B cell (primary cell): ENCODE results near the gene INKA2. TPM values are rescaled to one million over a fixed set of nuclear protein-coding genes. Genes with fewer than 3 reads are reported as not detected.

Experiments used
- ATAC-seq: fragments of 200-7000 bp; cut with Tn5 transposase; one replicate; pipeline ENCODE4 v1.10.0; 2021; ENCODE audit warnings: low read depth, mild to moderate bottlenecking, moderate number of reproducible peaks, moderate library complexity
- CTCF ChIA-PET: fragments of 350-600 bp; sonication (Branson Sonifier 250); formaldehyde crosslinking; loops from one replicate; lab custom pipeline; 2021; ENCODE audit warnings: antibody characterized with exemption, inconsistent platforms; lab: Charles Lee
- POLR2A ChIA-PET: fragments of 350-600 bp; sonication (Branson Sonifier 250); formaldehyde crosslinking; loops from one replicate; lab custom pipeline; 2021; ENCODE audit warnings: antibody characterized with exemption; lab: Charles Lee
- DNase-seq: peaks from one replicate; pipeline ENCODE4 v3.0.0; 2013
- H2AFZ ChIP-seq: 2 replicates; pipeline ENCODE4 v1.6.1; 2012; ENCODE audit warnings: mild to moderate bottlenecking, low read depth, low read length; ENCODE audit not compliant: insufficient read depth, poor library complexity, severe bottlenecking
- H3K27ac ChIP-seq, 2 donors: 1 replicate in 1 of 2; 2 replicates in 1 of 2; pipeline ENCODE4 v1.5.1; 2012 to 2013; ENCODE audit warnings: low read length in 2 of 2, mild to moderate bottlenecking in 2 of 2, moderate library complexity in 1 of 2
- H3K27me3 ChIP-seq, 4 experiments: fragments of 200-600 bp in 1 of 4; sonication (generic) in 1 of 4; replicated peaks in 1 of 4; 1 replicate in 2 of 4; 2 replicates in 2 of 4; pipeline versions ENCODE4 v1.6.1 to v1.7.0; 2013 to 2016; ENCODE audit warnings: low read length in 3 of 4, mild to moderate bottlenecking in 2 of 4, mixed read lengths in 1 of 4, moderate library complexity in 1 of 4; ENCODE audit not compliant: insufficient read depth in 4 of 4, control insufficient read depth in 3 of 4; ENCODE audit errors: control extremely low read depth in 1 of 4
- H3K36me3 ChIP-seq, 2 experiments: replicated peaks in 1 of 2; 1 replicate in 1 of 2; 2 replicates in 1 of 2; pipeline versions ENCODE4 v1.6.1 to v1.7.1; 2013; ENCODE audit warnings: low read length in 1 of 2; ENCODE audit not compliant: insufficient read depth in 2 of 2, control insufficient read depth in 1 of 2; ENCODE audit errors: control extremely low read depth in 1 of 2, extremely low read depth in 1 of 2
- H3K4me1 ChIP-seq, 2 donors: fragments of 200-600 bp in 1 of 2; sonication (generic) in 1 of 2; 1 replicate in 1 of 2; 2 replicates in 1 of 2; pipeline versions ENCODE4 v1.5.1 to v1.6.1; 2013 to 2017; ENCODE audit warnings: low read length in 2 of 2; ENCODE audit not compliant: control insufficient read depth in 2 of 2, insufficient read depth in 2 of 2
- H3K4me2 ChIP-seq: replicated peaks from 2 replicates; pipeline ENCODE3; 2012; ENCODE audit warnings: mild to moderate bottlenecking, low read depth, low read length; ENCODE audit not compliant: poor library complexity, severe bottlenecking
- H3K4me3 ChIP-seq, 5 experiments: fragments of 200-600 bp in 1 of 5; sonication (generic) in 1 of 5; 1 replicate in 3 of 5; 2 replicates in 2 of 5; pipeline versions ENCODE4 v1.5.1 to v1.7.0; 2011 to 2016; ENCODE audit warnings: low read length in 4 of 5, mild to moderate bottlenecking in 4 of 5, low read depth in 2 of 5, control low read depth in 1 of 5, moderate library complexity in 1 of 5; ENCODE audit not compliant: insufficient read depth in 1 of 5; ENCODE audit errors: control extremely low read depth in 1 of 5, extremely low read depth in 1 of 5
- H3K79me2 ChIP-seq: fragments of 200-600 bp; sonication (generic); one replicate; pipeline ENCODE4 v1.6.0; 2016; ENCODE audit warnings: low read length; ENCODE audit not compliant: control insufficient read depth, insufficient read depth
- H3K9ac ChIP-seq: fragments of 200-600 bp; sonication (generic); 2 replicates; pipeline ENCODE4 v1.6.1; 2017; ENCODE audit warnings: mild to moderate bottlenecking, low read length, moderate library complexity
- H3K9me3 ChIP-seq, 3 donors: one replicate each; pipeline versions ENCODE4 v1.6.1 to v1.7.1; 2013; ENCODE audit warnings: low read length in 2 of 3; ENCODE audit not compliant: control insufficient read depth in 2 of 3, insufficient read depth in 1 of 3; ENCODE audit errors: control extremely low read depth in 1 of 3
- H4K20me1 ChIP-seq: 2 replicates; pipeline ENCODE4 v1.6.0; 2012; ENCODE audit warnings: mild to moderate bottlenecking, low read length; ENCODE audit not compliant: insufficient read depth, control insufficient read depth, poor library complexity, severe bottlenecking
- H3K27ac Mint-ChIP-seq: one replicate; pipeline ENCODE4 v1.8.0; 2021; ENCODE audit warnings: mixed read lengths
- H3K27me3 Mint-ChIP-seq: one replicate; pipeline ENCODE4 v1.8.0; 2021; ENCODE audit warnings: mixed read lengths
- H3K4me1 Mint-ChIP-seq: one replicate; pipeline ENCODE4 v1.8.0; 2021; ENCODE audit warnings: mixed read lengths
- H3K4me3 Mint-ChIP-seq: one replicate; pipeline ENCODE4 v1.8.0; 2021; ENCODE audit warnings: mixed read lengths
- H3K9me3 Mint-ChIP-seq: one replicate; pipeline ENCODE4 v1.8.0; 2022; ENCODE audit warnings: mixed read lengths; ENCODE audit not compliant: insufficient read depth
- CTCF ChIP-seq: fragments of 200-600 bp; IDR thresholded peaks from one replicate; pipeline ENCODE4 v1.8.0; 2022; ENCODE audit warnings: antibody characterized with exemption, mild to moderate bottlenecking
- EZH2 ChIP-seq: IDR thresholded peaks from 2 replicates; pipeline ENCODE4 v1.6.1; 2012; ENCODE audit warnings: borderline replicate concordance, low read depth, mild to moderate bottlenecking, moderate library complexity, low read length; ENCODE audit not compliant: insufficient read depth, poor library complexity, severe bottlenecking
- WGBS: methylation state at CpG from one replicate; pipeline ENCODE4 v1.1.5; 2013; ENCODE audit warnings: missing lambda C conversion rate; ENCODE audit not compliant: insufficient coverage; 5-methylcytosine and 5-hydroxymethylcytosine counted together
- intact Hi-C: fragments of 100-400 bp; cut with micrococcal nuclease; formaldehyde crosslinking; loops from one replicate; pipeline ENCODE4 v1.10.0; 2022
- polyA plus RNA-seq: library from polyadenylated mRNA; depleted of rRNA; stranded (reverse); fragments of >200 nt; gene quantifications from 2 replicates; pipeline ENCODE4 v1.2.3, GENCODE V29; 2012
- total RNA-seq, 2 donors: library from RNA; stranded (reverse); fragments of 120-200 nt in 1 of 2; gene quantifications; 1 replicate in 1 of 2; 2 replicates in 1 of 2; pipeline versions ENCODE4 v1.2.3 to v1.2.4, GENCODE V29; 2013 to 2022

Gene INKA2
- total and polyA plus RNA-seq, 2 donors (not counting 1 experiment from before 2014, with no cell fraction given) = 0.67 to 6.4 TPM

- Histone ChIP-seq H3K27me3 (no peaks in the 10 kb centered on the region), H2AFZ (no peak overlapping the region), H3K4me2 (no peak overlapping the region), H3K36me3 (peaks cover 21 to 82% of the 10 kb centered on the region in 2 experiments), H3K4me1 (no peaks in the 10 kb centered on the region), H3K9me3 (no peaks in the 10 kb centered on the region), H4K20me1 (peaks cover 4% of the 10 kb centered on the region), H3K79me2 (no peaks in the 10 kb centered on the region), H3K4me3 (no peak overlapping the region), H3K27ac (no peak overlapping the region), H3K9ac (no peak overlapping the region)
- CTCF ChIA-PET = no interaction called here
- TF ChIP-seq CTCF (no peak), EZH2 (no peak)
- H3K27ac Mint-ChIP-seq = no peak overlapping the region
- no peak for DNase-seq
- intact Hi-C loops = no loop called here
- H3K9me3 Mint-ChIP-seq = no peaks in the 10 kb centered on the region
- POLR2A ChIA-PET = no interaction called here
- no peak for ATAC-seq
- WGBS = 94% methylated on average over 2 of the region's 3 CpGs
- no peak overlapping the region for H3K4me3 Mint-ChIP-seq
- no peaks in the 10 kb centered on the region for H3K4me1 Mint-ChIP-seq
- no peaks in the 10 kb centered on the region for H3K27me3 Mint-ChIP-seq
Observed at GRCh38 chr1:111705841-111706240, 33.4 kb downstream of the INKA2 start.

GRCh38 chr1:111704776-111705175 lies 34.4 kb downstream of the INKA2 start:
- CTCF ChIA-PET = interaction anchor here (2.4 kb wide), 1 partner anchor 10 kb away, joined by 16 read pairs; no protein-coding TSS in a partner anchor
- DNase-seq (no peak), ATAC-seq (no peak)
- intact Hi-C loops = no loop called here
- Histone ChIP-seq H3K36me3 (peaks cover 26 to 85% of the 10 kb centered on the region in 2 experiments), H4K20me1 (peaks cover 8% of the 10 kb centered on the region), H3K27ac (no peak overlapping the region), H3K4me3 (no peak overlapping the region), H3K27me3 (no peaks in the 10 kb centered on the region), H3K9me3 (no peaks in the 10 kb centered on the region), H3K79me2 (peaks cover 8% of the 10 kb centered on the region), H3K4me1 (peaks cover under 1 to 2% of the 10 kb centered on the region in 2 donors), H3K4me2 (no peak overlapping the region), H2AFZ (no peak overlapping the region), H3K9ac (no peak overlapping the region)
- H3K4me1 Mint-ChIP-seq = peaks cover 2% of the 10 kb centered on the region
- TF ChIP-seq EZH2 (no peak), CTCF (no peak)
- H3K9me3 Mint-ChIP-seq = no peaks in the 10 kb centered on the region
- H3K27me3 Mint-ChIP-seq = no peaks in the 10 kb centered on the region
- POLR2A ChIA-PET = no interaction called here
- H3K27ac Mint-ChIP-seq = no peak overlapping the region
- H3K4me3 Mint-ChIP-seq = no peak overlapping the region
